SIG-M5 treated with dmso at 0.1 percent for 504 hours (cell line): ENCODE measurements around the gene NBDY.

ENCODE experiments used
- DNase-seq: peaks from one replicate; lab custom pipeline; 2025; ENCODE audit not compliant: unreplicated experiment; lab: John Stamatoyannopoulos, UW

Gene NBDY

DNA sequence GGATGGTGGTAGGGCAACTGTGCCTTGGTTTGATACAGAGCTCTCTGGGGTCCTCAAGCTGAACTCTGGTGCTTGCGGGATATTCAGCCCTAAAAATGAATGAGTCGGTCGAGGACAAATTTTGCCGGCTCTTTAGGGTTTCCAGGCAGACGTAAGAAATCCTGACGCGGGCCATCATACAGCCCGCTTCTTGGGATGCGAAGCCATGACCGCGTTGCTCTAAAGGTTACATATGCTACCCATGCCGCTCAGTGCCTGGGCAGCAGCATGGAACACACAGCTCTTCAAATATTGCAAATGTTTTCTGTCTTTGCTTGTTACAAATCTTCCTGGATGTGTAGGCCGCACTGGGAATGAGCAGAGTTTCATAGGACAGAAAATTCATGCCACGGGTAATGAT lies 55.6 kb downstream of the NBDY start:
- DNase-seq = no peak

DNA sequence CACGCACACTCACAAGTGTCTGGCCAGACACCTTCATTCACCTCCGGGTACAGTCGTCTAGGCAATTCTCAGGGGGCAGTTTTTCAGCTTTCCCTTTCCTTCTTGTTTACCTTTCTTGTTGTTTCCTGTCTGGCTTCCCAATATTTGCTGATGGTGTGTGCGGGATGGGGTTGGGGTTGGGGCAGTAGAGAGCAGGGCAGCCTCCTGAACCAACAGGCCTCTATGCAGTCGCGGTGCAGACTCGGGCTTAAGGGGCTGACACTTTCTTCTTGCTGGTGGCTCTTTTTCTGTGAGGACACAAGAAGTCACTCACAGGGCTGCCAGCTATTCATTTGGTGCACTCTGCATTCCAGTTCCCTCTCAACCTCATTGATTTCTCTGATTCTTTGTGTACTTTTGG lies 56.4 kb downstream of the NBDY start:
- DNase-seq = no peak

DNA sequence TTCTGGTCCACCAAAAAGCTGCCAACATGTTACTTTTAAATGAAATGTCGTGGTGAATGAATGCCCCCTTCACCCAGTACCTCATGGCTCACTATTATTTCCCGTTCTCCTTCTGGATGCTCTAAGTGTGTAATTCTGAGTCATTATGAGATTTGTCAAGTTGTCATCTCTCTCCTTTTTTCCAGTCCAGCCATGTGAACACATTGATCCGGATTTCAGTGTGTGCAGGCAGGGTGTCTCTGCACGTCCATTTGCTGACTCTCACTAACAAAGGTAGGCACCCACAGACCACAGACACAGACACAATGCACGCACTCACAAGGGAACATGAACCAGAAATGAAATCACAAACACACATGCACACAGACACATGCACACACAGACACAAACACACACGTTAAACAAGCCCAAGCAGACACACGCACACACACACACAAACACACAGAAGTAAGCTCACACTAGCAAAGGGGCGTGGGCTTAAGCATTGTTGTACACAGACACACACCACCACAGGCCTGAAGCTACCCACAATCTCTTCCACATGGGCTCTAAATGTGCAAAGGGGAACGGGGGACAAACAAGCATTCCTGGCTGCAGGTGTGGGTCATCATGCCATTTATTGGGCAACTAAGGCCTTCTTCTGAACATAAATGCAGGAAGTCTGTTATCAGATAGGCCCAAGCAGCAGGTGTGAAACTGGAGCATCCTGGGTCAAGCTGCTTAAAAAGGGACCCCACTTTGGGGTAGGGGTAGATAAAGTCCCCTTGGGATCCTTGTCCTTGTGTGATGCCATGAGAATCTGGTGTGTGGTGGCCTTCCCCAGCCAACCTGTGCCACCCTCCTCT lies 58.1 kb downstream of the NBDY start:
- DNase-seq = no peak

DNA sequence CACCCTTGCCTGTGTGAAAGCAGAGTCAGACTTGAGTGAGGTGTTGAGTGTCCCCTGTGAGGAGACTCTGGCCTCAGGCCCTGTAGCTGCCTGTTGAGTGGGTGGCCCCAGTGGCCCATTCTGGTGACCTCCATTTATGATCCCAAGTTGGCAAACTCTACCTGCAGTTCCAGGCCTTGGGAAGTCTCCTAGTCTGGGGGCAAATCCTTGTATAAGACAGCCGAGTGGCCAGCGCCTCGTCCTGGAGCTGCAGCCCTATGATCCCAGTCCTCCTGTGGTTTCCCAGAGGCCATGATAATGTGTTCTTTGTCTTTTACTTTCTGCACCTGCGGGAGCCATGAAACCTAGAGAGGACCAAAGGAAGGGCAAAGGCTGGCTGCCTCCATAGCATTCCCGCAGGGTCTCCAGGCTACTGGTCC lies 58.7 kb downstream of the NBDY start:
- no peak for DNase-seq

DNA sequence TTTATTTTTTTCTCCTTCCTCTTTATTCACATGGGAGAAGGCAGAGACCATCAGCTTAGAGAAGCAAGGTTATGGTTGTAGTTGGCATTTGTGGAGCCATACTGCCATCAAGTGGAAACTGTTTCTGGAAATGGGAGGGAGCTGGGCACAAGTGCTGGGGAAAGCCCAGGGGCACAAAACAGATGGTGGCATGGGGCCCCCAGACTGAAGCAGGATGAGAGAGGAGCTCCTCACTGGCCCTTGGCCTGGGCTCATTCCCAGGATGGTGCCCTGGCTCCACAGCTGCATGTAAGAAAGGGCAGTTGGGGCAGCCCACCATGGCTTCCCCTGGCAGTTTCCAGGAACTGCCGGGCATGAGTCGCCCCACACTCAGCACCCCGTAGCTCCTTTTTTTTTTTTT lies 59.2 kb downstream of the NBDY start:
- no peak for DNase-seq

DNA sequence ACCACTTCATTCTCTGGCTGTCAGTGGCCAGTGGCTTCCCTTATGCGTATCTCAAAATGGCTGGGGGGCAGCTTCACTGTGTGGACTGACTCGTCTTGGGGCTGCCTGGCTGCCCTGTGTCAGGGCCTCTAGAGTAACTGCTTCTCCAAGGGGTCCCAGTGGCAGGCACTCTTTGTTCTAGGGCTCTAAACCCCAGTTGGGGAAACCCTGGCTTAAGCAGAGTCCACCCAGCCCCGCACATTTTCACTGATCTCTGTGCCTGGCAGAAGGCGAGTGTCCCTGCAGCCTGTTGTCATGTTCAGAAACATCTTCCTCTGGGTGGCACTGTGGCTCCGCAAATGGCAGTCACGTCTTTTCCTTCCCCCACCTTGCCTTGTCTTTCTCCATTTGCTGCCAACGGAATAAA lies 59.7 kb downstream of the NBDY start:
- no peak for DNase-seq

DNA sequence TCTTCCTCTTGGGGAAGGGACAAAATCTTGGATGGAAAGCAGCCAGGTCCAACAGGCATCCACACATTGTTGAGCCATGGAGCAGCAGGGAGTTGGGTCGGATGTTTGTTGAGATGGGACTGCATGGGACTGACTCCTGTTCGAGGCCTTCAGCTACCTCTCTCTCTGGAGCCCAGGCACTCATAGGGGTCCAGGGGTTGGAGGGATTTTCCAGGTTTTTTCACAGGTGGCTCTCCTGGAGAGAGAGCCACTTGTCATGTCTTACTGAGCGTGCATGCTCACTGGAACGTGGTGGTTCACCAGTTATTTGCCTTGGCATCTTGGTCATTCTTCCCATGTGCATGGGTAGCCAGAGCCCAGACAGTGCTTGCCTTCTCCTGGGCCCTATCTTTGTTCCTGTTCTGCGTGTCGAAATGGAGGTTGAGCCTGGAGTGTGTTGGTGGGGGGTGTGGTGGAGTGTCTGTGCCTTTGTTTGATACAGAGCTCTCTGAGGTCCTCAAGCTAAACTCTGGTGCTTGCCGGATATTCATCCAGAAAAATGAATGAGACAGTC lies 60.6 kb downstream of the NBDY start:
- no peak for DNase-seq

DNA sequence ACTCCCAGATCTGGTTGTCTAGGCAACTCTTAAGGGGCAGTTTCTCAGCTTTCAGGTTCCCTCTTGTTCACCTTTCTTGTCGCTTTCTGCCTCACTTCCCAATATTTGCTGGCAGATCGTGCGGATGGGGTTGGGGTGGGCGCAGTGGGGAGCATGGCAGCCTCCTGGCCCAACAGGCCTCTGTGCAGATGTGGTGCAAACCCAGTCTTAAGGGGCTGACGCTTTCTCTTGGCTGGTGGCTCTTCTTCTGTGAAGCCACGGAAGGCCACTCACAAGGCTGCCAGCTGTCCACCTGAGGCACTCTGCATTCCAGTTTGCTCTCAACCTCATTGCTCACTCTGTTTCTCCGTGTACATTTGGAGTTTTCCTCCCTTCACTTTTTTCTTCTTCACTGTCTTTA lies 61.7 kb downstream of the NBDY start:
- no peak for DNase-seq

DNA sequence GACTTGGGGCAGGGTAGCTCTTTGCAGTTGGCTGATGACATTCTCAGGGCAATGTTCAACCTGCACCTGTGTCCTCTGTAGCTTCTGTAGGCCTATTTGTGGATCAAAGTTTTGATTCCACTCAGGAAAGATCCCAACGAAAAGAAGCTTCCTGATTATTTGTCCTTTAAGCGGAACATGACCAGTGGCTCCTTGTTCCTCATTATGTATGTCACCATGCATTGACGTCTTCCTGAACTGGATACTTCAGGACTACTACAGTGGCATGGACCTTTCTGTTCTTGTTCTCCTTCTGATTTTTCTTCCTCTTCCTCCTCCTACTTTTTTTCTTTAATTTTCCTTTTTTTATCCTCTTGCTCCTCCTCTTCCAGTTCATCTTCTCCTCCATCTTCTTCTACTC lies 62.4 kb downstream of the NBDY start:
- no peak for DNase-seq

DNA sequence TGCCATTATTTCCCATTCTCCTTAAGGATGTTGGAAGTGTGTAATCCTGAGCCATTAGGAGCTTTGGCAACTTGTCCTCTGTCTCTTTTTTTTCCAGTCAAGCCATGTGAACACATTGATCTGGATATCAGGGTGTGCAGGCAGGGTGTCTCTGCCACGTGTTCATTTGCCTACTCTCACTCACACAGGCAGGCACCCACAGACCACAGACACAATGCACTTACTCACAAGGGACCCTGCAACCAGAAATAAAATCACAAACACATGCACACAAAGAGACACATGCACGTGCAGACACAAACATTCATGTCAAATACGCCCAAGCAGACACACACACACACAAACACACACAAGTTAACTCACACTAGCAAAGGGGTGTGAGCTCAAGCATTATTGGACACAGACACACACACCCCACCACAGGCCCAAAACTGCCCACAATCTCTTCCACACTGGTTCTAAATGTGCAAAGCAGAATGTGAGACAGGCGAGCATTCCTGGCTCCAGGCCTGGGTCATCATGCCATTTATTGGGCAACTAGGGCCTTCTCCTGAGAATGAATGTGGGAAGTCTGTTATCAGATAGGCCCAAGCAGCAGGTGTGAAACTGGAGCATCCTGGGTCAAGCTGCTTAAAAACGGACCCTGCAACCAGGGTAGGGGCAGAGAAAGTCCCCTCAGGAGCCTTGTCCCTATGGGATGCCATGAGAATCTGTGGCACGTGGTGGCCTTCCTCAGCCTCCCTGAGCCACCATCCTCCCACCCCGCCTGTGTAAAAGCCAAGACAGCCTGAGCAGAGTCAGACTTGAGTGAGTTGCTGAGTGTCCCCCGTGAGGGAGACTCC lies 63.4 kb downstream of the NBDY start:
- DNase-seq = no peak

DNA sequence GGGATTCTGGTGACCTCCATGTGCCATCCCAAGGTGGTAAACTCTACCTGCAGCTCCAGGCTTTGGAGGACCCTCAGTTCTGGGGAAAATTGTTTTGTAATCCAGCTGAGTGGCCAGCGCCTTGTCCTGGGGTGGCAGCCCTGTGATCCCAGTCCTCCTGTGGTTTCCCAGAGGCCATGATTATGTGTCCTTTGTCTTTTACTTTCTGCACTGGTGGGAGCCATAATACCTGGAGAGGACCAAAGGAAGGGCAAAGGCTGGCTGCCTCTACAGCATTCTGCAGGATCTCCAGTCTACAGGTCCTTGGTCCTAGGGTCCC lies 64.0 kb downstream of the NBDY start:
- no peak for DNase-seq

DNA sequence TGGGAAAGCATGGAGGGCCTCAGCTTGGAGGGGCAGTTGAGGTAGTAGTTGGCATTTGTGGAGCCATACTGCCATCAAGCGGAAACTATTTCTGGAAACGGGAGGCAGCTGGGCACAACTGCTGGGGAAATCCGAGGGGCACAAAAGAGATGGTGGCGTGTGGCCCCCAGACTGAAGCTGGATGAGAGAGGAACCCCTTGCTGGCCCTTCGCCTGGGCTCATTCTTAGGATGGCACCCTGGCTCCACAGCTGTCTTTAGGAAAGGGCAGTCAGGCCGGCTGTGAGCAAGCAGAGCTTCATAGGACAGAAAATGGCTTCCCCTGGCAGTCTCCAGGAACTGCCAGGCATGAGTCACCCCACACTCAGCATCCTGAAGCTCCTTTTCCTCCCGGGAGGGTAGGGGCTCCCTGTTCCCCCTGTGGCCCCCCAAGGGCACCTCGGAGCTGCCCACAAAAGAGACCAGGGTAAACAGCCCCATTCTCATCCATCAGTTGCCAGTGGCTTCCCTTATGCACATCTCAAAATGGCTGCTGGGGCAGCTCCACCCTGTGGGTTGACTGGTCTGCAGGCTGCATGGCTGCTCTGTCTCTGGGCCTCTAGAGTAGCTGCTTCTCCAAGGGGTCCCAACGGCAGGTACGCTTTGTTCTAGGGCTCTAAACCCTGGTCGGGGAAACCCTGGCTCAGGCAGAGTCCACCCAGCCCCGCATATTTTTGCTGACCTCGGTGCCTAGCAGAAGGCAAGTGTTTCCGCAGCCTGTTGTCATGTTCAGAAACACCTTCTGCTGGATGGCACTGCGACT lies 64.7 kb downstream of the NBDY start:
- no peak for DNase-seq

DNA sequence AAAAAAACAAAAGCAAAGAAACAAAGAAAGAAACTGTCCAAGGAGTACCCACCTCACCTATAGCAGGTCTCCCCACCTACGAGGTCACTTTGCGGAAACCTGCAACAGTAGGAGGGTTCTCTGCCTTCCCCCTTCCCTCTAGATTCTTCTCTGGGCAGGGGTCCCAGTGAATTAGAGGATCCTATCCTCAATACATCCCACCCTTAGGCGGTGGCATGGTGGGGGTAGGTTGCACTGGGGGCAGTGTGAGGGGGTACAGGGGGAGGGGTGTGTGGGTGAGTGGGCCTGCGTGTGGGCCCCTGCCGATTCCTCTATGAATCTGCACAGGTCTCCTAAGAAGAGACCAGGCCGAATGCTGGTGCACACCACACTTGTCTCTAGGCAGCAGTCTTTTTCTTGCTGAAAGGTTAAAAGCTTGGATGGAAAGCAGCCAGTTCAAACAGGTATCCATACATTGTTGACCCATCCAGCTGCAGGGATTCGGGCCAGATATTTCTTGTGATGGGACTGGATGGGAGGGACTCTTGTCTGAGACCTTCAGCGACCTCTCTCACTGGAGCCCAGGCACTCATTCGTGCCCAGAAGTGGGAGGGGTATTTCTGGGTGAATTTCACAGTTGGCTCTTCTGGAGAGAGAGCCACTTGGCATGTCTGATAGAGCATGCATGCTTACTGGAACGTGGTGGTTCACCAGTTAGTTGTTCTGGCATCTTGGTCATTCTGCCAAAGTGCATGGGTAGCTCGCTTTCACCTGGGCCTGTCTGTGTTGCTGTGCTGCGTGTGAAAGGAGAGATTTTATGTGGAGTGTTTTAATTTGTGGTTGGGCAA lies 65.6 kb downstream of the NBDY start:
- DNase-seq = no peak

DNA sequence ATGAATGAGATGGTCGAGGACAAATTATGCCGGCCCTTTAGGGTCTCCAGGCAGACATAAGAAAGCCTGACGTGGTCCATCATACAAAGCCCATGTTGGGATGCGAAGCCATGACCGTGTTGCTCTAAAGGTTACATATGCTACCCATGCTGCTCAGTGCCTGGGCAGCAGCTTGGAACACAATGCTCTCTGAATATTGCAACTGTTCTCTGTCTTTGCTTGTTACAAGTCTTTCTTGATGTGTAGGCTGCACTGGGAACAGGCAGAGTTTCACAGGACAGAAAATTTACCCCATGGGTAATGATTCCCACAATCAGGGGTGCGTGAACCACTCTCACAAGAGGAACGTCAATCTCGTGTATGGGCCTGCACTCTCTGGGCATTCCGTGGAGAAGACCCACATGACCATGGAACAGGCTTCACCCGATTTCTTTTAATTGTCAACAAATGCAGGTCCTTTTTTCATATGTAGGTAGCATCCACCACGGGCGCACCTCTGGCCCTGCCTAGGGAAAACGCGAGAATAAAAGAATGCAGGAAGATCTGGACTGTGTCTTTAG lies 66.3 kb downstream of the NBDY start:
- no peak for DNase-seq

DNA sequence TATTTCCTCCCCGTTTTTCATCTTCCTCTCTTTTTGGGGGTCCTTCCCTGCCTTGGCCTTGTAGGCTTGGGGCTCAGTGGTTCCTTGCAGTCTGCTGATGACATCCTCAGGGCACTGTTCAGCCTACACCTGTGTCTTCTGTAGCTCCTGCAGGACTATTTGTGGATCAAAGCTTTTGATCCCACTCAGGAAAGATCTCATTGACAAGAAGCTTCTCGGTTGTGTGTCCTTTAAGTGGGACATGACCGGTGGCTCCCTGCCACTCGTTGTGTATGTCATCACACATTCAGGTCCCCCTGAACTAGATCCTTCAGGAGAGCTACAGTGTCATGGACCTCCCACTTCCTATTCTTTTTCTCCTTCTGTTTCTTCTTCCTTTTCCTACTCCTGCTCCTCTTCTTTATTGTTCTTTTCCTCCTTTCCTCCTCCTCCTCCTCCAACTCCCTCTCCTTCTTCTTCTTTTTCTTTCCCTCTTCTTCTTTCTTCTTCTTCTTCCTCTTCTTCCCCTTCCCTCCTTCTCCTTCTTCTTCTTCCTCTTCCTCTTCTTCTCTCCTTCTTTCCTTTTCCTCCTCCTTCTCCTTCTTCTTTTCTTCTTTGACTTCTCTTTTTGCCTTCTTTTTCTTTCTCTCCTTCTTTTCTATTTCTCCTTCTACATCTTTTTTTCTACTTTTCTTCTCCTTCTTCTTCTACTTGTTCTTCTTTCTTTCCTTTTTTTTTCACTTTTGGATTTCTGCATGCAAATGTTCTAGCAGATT lies 67.8 kb downstream of the NBDY start:
- no peak for DNase-seq

DNA sequence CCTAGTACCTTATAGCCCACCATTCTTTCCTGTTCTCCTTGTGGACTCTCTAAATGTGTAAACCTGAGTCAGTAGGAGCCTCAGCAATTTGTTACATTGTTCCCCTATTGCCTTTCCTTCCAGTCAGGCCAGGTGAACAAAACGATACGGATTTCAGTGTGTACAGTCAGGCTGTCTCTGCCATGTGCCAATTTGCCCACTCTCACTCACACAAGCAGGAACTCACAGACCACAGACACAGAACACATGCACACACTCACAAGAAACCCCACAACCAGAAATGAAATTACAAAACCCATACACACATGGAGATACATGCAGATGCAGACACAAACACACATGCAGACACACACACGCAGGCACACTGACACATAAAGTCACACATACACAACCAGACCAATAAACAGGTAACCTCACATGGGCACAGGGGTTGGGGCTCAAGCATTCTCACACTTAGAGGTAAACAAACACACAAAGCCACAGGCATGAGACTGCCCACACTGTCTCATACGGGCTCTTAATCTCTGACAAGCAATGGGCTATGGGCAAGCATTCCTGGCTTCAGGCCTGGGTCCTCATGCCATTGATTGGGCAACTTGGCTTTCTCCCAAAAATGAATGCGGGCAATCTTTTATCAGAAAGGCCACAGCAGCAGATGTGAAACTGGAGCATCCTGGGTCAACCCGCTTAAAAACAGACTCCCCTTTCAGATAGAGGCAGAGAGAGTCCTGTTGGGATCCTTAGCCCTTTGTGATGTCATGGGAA lies 68.7 kb downstream of the NBDY start:
- no peak for DNase-seq

DNA sequence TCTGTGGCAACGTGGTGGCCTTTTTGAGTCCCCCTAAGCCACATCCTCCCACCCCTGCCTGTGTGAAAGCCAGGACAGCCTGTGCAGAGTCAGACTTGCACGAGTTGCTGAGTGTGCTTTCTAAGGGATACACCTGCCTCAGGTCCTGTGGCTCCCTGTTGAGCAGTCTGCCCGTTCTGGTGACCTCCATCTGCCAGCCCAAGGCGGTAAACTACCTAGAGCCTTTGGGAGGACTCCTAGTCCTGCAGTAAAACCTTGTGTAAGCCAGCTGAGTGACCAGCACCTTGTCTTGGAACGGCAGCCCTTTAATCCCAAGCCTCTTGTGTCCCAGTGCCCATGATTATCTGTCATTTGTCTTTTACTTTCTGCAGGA lies 69.3 kb downstream of the NBDY start:
- no peak for DNase-seq

DNA sequence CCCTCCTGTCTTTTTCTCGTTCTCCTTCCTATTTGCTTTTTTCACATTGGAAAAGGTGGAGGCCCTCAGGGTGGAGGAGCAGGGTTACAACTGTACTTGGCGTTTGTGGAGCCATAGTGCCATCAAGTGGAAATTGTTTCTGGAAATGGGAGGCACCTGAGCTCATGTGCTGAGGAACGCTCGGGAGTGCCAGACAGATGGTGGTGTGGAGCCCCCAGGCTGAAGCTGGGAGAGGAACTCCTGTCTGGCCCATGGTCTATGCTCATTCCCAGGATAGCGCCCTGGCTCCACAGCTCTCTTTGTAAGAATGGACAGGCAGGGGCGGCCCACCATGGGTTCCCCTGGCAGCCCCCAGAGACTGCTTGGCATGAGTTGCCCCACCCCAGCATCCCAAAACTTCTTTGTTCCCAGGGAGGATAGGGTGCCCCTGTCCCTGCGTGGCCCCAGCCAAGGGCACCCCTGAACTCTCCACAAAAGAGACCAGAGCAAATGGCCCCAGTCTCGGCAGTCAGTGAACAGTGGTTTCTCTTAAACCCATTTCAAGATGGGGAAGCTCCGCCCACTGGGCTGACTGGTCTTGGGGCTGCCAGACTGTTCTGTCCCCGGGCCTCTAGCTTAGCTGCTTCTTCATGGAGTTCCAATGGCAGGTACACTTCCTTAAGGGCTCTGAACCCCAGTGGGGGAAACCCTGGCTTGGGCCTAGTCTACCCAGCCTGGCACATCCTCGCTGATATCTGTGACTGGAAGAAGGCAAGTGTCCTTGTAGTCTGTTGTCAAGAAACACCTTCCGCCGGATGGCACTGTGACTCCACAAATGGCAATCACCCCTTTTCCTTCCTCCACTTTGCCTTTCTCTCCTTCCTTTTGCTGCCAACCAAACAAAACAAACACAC lies 70.1 kb downstream of the NBDY start:
- no peak for DNase-seq
